Thyroid gland (tissue), 4 donors: ENCODE results near the gene KHDC1.

Source experiments
- POLR2A ChIP-seq, 2 donors: fragments of 450-650 bp; IDR thresholded peaks; one replicate each; pipeline ENCODE4 v1.6.1; 2017; ENCODE audit warnings: antibody characterized with exemption in 2 of 2, mild to moderate bottlenecking in 2 of 2, moderate library complexity in 1 of 2
- TF ChIP-seq, protein P1 (sequence below), 6 experiments: fragments of 200-600 bp in 3 of 6; fragments of 450-650 bp in 3 of 6; sonication (generic) in 3 of 6; IDR thresholded peaks; one replicate each; pipeline ENCODE4 v1.5.1; 2016 to 2019; ENCODE audit warnings: antibody characterized with exemption in 6 of 6, mild to moderate bottlenecking in 2 of 6, inconsistent platforms in 1 of 6, moderate library complexity in 1 of 6

DNA sequence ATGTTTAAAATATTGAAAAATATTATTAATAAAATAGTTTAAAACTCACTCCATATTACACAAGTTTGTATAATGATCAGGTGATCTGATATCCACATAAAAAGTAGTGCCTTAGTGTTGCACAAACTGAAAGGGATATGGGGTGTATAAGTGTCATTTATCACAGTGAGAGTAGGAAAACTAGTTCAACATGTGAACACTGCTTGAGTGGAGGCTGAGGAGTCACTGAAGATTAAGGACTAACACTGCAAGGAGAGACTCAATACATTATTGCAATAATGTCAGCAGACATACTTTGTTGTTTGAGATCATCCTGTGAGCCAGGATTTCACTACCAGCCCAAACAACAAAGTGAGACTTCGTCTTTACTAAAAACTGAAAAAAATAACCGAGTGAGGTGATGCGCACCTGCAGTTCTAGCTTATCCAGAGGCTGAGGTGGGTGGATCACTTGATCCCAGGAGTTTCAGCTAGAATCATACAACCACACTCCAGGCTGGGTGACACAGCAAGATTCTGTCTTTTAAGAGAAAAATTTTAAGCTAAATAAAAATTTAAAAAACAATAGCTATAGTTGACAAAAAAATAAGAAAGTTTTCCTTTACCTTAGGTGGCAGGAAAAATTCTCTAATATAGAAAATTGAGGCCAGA is 35.3 kb downstream of the KHDC1 start:
- TF ChIP-seq, protein P1, sequence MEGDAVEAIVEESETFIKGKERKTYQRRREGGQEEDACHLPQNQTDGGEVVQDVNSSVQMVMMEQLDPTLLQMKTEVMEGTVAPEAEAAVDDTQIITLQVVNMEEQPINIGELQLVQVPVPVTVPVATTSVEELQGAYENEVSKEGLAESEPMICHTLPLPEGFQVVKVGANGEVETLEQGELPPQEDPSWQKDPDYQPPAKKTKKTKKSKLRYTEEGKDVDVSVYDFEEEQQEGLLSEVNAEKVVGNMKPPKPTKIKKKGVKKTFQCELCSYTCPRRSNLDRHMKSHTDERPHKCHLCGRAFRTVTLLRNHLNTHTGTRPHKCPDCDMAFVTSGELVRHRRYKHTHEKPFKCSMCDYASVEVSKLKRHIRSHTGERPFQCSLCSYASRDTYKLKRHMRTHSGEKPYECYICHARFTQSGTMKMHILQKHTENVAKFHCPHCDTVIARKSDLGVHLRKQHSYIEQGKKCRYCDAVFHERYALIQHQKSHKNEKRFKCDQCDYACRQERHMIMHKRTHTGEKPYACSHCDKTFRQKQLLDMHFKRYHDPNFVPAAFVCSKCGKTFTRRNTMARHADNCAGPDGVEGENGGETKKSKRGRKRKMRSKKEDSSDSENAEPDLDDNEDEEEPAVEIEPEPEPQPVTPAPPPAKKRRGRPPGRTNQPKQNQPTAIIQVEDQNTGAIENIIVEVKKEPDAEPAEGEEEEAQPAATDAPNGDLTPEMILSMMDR (IDR thresholded peaks at IDR 0.05): no peak
- TF ChIP-seq POLR2A (IDR thresholded peaks at IDR 0.05): no peak
